Measurements from ENCODE around the gene KCNS1. TPM values are rescaled to one million over a fixed set of nuclear protein-coding genes. Genes with fewer than 3 reads are reported as not detected.

Gene KCNS1
- total and polyA plus RNA-seq, 2 of the 8 experiments (the other 6 are each of a cell fraction or from before 2014, with no cell fraction given), result 1.4 to 1.8 TPM

GRCh38 chr20:45066372-45066771, 34.6 kb downstream of the KCNS1 start:
- no peak overlapping the region for H2BK15ac ChIP-seq (ENCODE audit: low read length)
- peaks cover 0 to 2% (median 0%) of the 10 kb centered on the region in 4 experiments; a peak in 1 of 7 replicates for H3K4me1 ChIP-seq (replicated peaks in 1 of 4; ENCODE audit: control insufficient read depth in 3 of 4, insufficient read depth in 4 of 4, low read length in 3 of 4)
- H3K56ac ChIP-seq (replicated peaks; ENCODE audit: insufficient read length, low read depth, low read length), result no peak overlapping the region
- no peaks in the 10 kb centered on the region for H3K23me2 ChIP-seq (ENCODE audit: low read depth, low read length)
- H4K5ac ChIP-seq (ENCODE audit: insufficient read length, low read depth, low read length), result no peak overlapping the region
- DNase-seq (ENCODE audit: low read depth in 1 of 2, low spot score in 2 of 2) (no peak), FAIRE-seq (no peak)
- no peak overlapping the region for H2AK5ac ChIP-seq (ENCODE audit: low read depth, low read length)
- no peak overlapping the region for H3K18ac ChIP-seq (ENCODE audit: extremely low read depth, low read length)
- H3K9ac ChIP-seq (replicated peaks in 1 of 4; ENCODE audit: extremely low read depth in 1 of 4, low read depth in 3 of 4, low read length in 3 of 4), result no peak overlapping the region
- H2AFZ ChIP-seq (ENCODE audit: low read length), result no peak overlapping the region
- H2BK20ac ChIP-seq (ENCODE audit: low read length), result no peak overlapping the region
- H3K9me3 ChIP-seq (ENCODE audit: insufficient read depth in 2 of 2, low read depth in 1 of 2, low read length in 1 of 2), result no peaks in the 10 kb centered on the region; a peak in 1 of 4 replicates
- H3K36me3 ChIP-seq (ENCODE audit: control insufficient read depth in 2 of 4, insufficient read depth in 4 of 4, low read length in 3 of 4), result no peaks in the 10 kb centered on the region
- H3K23ac ChIP-seq (ENCODE audit: insufficient read length), result no peak overlapping the region
- H2BK5ac ChIP-seq (ENCODE audit: low read depth, low read length), result no peak overlapping the region
- H4K8ac ChIP-seq (ENCODE audit: extremely low read depth, insufficient read depth, low read length), result no peak overlapping the region
- H2BK120ac ChIP-seq (replicated peaks; ENCODE audit: low read depth, low read length), result no peak overlapping the region
- no peak overlapping the region for H3K4me2 ChIP-seq (ENCODE audit: insufficient read depth in 1 of 2, low read depth in 2 of 2, low read length in 2 of 2)
- H3K79me2 ChIP-seq (ENCODE audit: control insufficient read depth in 1 of 2, insufficient read depth in 2 of 2, low read length in 2 of 2), result peaks cover 0 to 3% of the 10 kb centered on the region in 2 experiments; a peak in 1 of 4 replicates
- H3K27ac ChIP-seq (ENCODE audit: low read depth, low read length), result no peak overlapping the region
- H3K4ac ChIP-seq (replicated peaks; ENCODE audit: insufficient read length, low read depth, low read length), result no peak overlapping the region
- WGBS, 2 experiments (ENCODE audit: extremely low coverage in 1 of 2, insufficient coverage in 1 of 2, insufficient read length in 1 of 2, insufficient replicate concordance in 2 of 2, low coverage in 1 of 2, low lambda C conversion rate in 2 of 2, missing lambda C conversion rate in 1 of 2), result 94% methylated on average over 7 of the region's 7 CpGs; no CpG with 5 or more reads in 1 of the 2 experiments
- H3K4me3 ChIP-seq (ENCODE audit: extremely low read depth in 1 of 4, insufficient read depth in 2 of 4, low read depth in 3 of 4, low read length in 4 of 4), result no peak overlapping the region
- H3K14ac ChIP-seq (ENCODE audit: insufficient read length), result no peak overlapping the region
- POLR2A ChIA-PET (ENCODE audit: partially characterized antibody), result no interaction called here
- no peak overlapping the region for H2BK12ac ChIP-seq (ENCODE audit: low read depth, low read length)
- CTCF ChIA-PET (ENCODE audit: partially characterized antibody), result interaction anchor here (1.4 to 2.2 kb wide), 3 partner anchors 22 to 72 kb away, joined by 4 to 11 read pairs (median 5); no protein-coding TSS in a partner anchor
- no peak overlapping the region for H4K91ac ChIP-seq (replicated peaks; ENCODE audit: insufficient read length, low read length)
- H4K20me1 ChIP-seq (replicated peaks in 1 of 2; ENCODE audit: control insufficient read depth in 1 of 2, insufficient read depth in 2 of 2, low read length in 2 of 2), result no peaks in the 10 kb centered on the region
- no peaks in the 10 kb centered on the region for H3K79me1 ChIP-seq (ENCODE audit: low read depth, low read length)
- H3K27me3 ChIP-seq (replicated peaks in 1 of 4; ENCODE audit: control insufficient read depth in 3 of 4, extremely low read depth in 1 of 4, insufficient read depth in 3 of 4, low read length in 3 of 4), result no peaks in the 10 kb centered on the region
